ENCODE data around the gene C1orf174.

The C1orf174 gene

GRCh38 chr1:3889936-3890335 is 10.1 kb downstream of the C1orf174 start:
- TF ChIP-seq TOX (CRISPR knock-in tag; IDR thresholded peaks at IDR 0.05; ENCODE audit: borderline replicate concordance) = no peak
- TF ChIP-seq ESRRG (CRISPR knock-in tag; IDR thresholded peaks at IDR 0.05) = no peak
- TF ChIP-seq TSHZ2 (CRISPR knock-in tag; IDR thresholded peaks at IDR 0.05) = no peak
- no peak for TF ChIP-seq ZNF8 (CRISPR knock-in tag; IDR thresholded peaks at IDR 0.05)
- TF ChIP-seq GLIS3 (CRISPR knock-in tag; IDR thresholded peaks at IDR 0.05) = no peak
- no peak for TF ChIP-seq ZNF70 (CRISPR knock-in tag; IDR thresholded peaks at IDR 0.05)
- no peak for TF ChIP-seq ZFP3 (CRISPR knock-in tag; IDR thresholded peaks at IDR 0.05)
- no peak for TF ChIP-seq ARNTL (CRISPR knock-in tag; IDR thresholded peaks at IDR 0.05; ENCODE audit: borderline replicate concordance, low read depth)
- no peak for TF ChIP-seq PPARA (CRISPR knock-in tag; IDR thresholded peaks at IDR 0.05; ENCODE audit: borderline replicate concordance)
- TF ChIP-seq ZC3H10 (CRISPR knock-in tag; IDR thresholded peaks at IDR 0.05) = no peak
- TF ChIP-seq CSDC2 (CRISPR knock-in tag; IDR thresholded peaks at IDR 0.05) = no peak
- no peak for TF ChIP-seq ISL1 (CRISPR knock-in tag; IDR thresholded peaks at IDR 0.05)

GRCh38 chr1:3888301-3888700 is 11.8 kb downstream of the C1orf174 start:
- no peak for TF ChIP-seq TOX (CRISPR knock-in tag; IDR thresholded peaks at IDR 0.05; ENCODE audit: borderline replicate concordance)
- TF ChIP-seq SNAI2 (CRISPR knock-in tag; IDR thresholded peaks at IDR 0.05) = no peak
- no peak for TF ChIP-seq TSHZ2 (CRISPR knock-in tag; IDR thresholded peaks at IDR 0.05)
- no peak for TF ChIP-seq ZNF70 (CRISPR knock-in tag; IDR thresholded peaks at IDR 0.05)
- TF ChIP-seq PATZ1 (CRISPR knock-in tag; IDR thresholded peaks at IDR 0.05; ENCODE audit: borderline replicate concordance) = no peak
- no peak for TF ChIP-seq CSRNP3 (CRISPR knock-in tag; IDR thresholded peaks at IDR 0.05)
- TF ChIP-seq ESRRG (CRISPR knock-in tag; IDR thresholded peaks at IDR 0.05) = no peak
- no peak for ATAC-seq

More at GRCh38 chr1:3889936-3890335, 10.1 kb downstream of the C1orf174 start:
- ATAC-seq = no peak

- ATAC-seq = no peak; the same call in 2 of the 3 replicates
- TF ChIP-seq TCF4 (CRISPR knock-in tag; IDR thresholded peaks at IDR 0.05; ENCODE audit: borderline replicate concordance) (no peak), POU6F1 (CRISPR knock-in tag; IDR thresholded peaks at IDR 0.05; ENCODE audit: borderline replicate concordance, low read depth) (no peak), ZFP3 (CRISPR knock-in tag; IDR thresholded peaks at IDR 0.05) (no peak), TOX (CRISPR knock-in tag; IDR thresholded peaks at IDR 0.05; ENCODE audit: borderline replicate concordance) (no peak), CREB5 (CRISPR knock-in tag; IDR thresholded peaks at IDR 0.05; ENCODE audit: low read depth) (no peak), RARB (CRISPR knock-in tag; IDR thresholded peaks at IDR 0.05) (no peak), ZNF8 (CRISPR knock-in tag; IDR thresholded peaks at IDR 0.05) (no peak), TSHZ2 (CRISPR knock-in tag; IDR thresholded peaks at IDR 0.05) (no peak), ZNF565 (CRISPR knock-in tag; conservative IDR thresholded peaks at IDR 0.05; ENCODE audit: low read depth) (no peak), CSRNP3 (CRISPR knock-in tag; IDR thresholded peaks at IDR 0.05) (no peak), PPARA (CRISPR knock-in tag; IDR thresholded peaks at IDR 0.05; ENCODE audit: borderline replicate concordance) (no peak), ZC3H10 (CRISPR knock-in tag; IDR thresholded peaks at IDR 0.05) (no peak)
Observed at GRCh38 chr1:3886691-3887090, 13.4 kb downstream of the C1orf174 start.
